Osteocyte (in vitro differentiated cells): ENCODE results near the gene ACTR3. TPM values are rescaled to one million over a fixed set of nuclear protein-coding genes. Genes with fewer than 3 reads are reported as not detected.

Experiments
- DNase-seq: peaks from one replicate; pipeline ENCODE4 v3.0.0; 2021; ENCODE audit warnings: mixed read lengths; ENCODE audit not compliant: unreplicated experiment; ENCODE audit errors: extremely low spot score
- H3K27ac Mint-ChIP-seq: one replicate; pipeline ENCODE4 v1.8.0; 2021; ENCODE audit warnings: mild to moderate bottlenecking, mixed read lengths; ENCODE audit not compliant: unreplicated experiment
- H3K27me3 Mint-ChIP-seq: one replicate; pipeline ENCODE4 v1.8.0; 2021; ENCODE audit warnings: mixed read lengths; ENCODE audit not compliant: unreplicated experiment
- H3K36me3 Mint-ChIP-seq: one replicate; pipeline ENCODE4 v1.8.0; 2021; ENCODE audit warnings: mixed read lengths; ENCODE audit not compliant: unreplicated experiment
- H3K4me1 Mint-ChIP-seq: one replicate; pipeline ENCODE4 v1.8.0; 2021; ENCODE audit warnings: mixed read lengths; ENCODE audit not compliant: unreplicated experiment
- H3K4me3 Mint-ChIP-seq: one replicate; pipeline ENCODE4 v1.8.0; 2021; ENCODE audit warnings: mild to moderate bottlenecking, moderate library complexity, mixed read lengths; ENCODE audit not compliant: unreplicated experiment
- H3K9me3 Mint-ChIP-seq: one replicate; pipeline ENCODE4 v1.8.0; 2021; ENCODE audit warnings: mixed read lengths; ENCODE audit not compliant: unreplicated experiment
- CTCF ChIP-seq: fragments of 200-600 bp; sonication (generic); IDR thresholded peaks from 2 replicates; pipeline ENCODE4 v1.5.0; 2021; ENCODE audit warnings: antibody characterized with exemption, mild to moderate bottlenecking, moderate library complexity
- total RNA-seq: library from RNA; stranded (reverse); gene quantifications from 2 replicates; pipeline ENCODE4 v1.2.1, GENCODE V29; 2021

ACTR3 gene
- total RNA-seq, 1 donor from 2014 or later: 255 TPM

DNA sequence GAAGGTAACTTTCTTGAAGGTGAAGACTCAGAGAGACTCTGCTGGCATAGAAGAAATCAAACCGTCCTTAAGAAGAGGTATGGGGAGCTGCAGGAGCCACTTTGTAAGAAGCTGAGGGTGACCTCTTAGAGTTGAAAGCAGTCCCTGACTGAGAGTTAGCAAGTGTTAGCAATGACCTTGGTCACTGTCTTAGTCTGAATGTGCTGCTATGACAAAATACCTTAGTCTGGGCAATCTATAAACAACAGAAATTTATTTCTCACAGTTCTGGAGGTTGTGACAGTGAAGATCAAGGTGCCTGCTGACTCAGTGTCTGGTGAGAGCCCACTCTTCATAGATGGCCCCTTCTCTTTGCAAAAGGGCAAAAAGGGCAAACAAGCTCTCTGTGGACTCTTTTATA lies 35.7 kb upstream of the ACTR3 start:
- no peak for DNase-seq
- no peaks in the 10 kb centered on the region for H3K27me3 Mint-ChIP-seq
- H3K36me3 Mint-ChIP-seq: no peaks in the 10 kb centered on the region
- no peak for TF ChIP-seq CTCF
- H3K27ac Mint-ChIP-seq: no peak overlapping the region
- no peaks in the 10 kb centered on the region for H3K9me3 Mint-ChIP-seq
- H3K4me1 Mint-ChIP-seq: peaks cover 2% of the 10 kb centered on the region
- H3K4me3 Mint-ChIP-seq: no peak overlapping the region

DNA sequence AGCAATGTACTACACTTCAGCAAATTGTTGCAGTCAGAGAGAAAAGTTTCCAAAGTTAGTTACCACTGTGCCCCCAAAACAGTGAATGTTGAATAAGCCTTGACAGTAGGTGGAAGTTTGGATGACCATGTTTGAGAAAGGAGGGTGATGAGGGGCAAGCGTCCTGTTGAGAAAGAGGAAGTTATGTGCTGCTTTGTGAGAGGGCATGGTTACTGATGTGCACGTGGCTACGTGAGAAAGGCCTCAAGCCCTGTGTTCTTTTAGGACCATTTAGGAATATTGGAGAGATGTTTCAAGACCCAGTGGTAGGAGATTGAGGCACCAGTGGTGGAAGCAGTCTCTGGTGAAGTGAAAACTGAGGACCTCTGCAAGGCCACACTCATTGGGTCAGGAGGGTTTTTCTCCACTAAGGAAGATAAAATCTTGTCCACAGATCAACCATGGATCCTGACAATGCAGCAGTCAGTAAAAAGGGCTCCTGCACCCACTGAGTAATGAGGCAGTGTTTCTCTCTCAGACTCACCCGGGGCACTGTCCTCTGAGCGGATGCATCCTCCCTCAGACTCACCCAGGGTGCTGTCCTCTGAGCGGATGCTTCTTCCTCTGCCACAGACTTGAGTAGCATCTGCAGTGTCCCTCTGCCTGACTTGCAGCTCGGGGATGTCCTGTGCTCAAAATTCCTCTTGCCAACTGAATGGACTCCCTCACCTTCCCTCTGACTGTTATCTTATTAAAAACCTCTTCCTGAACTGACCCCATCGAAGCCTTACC lies 34.7 kb upstream of the ACTR3 start:
- Mint-ChIP-seq H3K9me3 (no peaks in the 10 kb centered on the region), H3K4me1 (peaks cover 4% of the 10 kb centered on the region), H3K27ac (no peak overlapping the region), H3K4me3 (no peak overlapping the region), H3K36me3 (no peaks in the 10 kb centered on the region), H3K27me3 (no peaks in the 10 kb centered on the region)
- no peak for TF ChIP-seq CTCF
- no peak for DNase-seq

DNA sequence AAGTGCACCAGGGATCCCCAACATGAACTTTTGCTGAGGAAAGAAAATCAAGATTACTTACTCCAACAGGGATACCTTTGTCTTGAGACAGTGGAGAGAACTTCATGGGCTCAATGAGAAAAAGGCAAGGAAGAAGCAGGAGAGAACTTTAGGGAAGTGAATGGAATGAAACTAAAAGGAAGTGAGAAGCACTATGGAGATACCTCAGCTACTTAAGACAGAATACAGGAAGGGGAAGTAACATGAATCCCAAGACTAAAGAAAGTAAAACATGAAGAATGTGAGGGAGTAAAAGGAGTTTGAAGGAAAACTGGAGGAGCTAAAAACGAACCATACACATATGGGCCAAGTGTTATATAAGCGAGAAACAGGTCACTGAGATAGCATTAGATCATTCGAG lies 32.4 kb upstream of the ACTR3 start:
- no peaks in the 10 kb centered on the region for H3K27me3 Mint-ChIP-seq
- TF ChIP-seq CTCF: no peak
- H3K4me1 Mint-ChIP-seq: peaks cover 4% of the 10 kb centered on the region
- no peak overlapping the region for H3K27ac Mint-ChIP-seq
- H3K36me3 Mint-ChIP-seq: no peaks in the 10 kb centered on the region
- no peak overlapping the region for H3K4me3 Mint-ChIP-seq
- DNase-seq: no peak
- H3K9me3 Mint-ChIP-seq: no peaks in the 10 kb centered on the region

GRCh38 chr2:113858764-113859163 lies 31.1 kb upstream of the ACTR3 start:
- H3K27ac Mint-ChIP-seq: no peak overlapping the region
- H3K4me3 Mint-ChIP-seq: no peak overlapping the region
- DNase-seq: no peak

More at GRCh38 chr2:113858764-113859163, 31.1 kb upstream of the ACTR3 start:
- Mint-ChIP-seq H3K27me3 (peaks cover 4% of the 10 kb centered on the region), H3K36me3 (no peaks in the 10 kb centered on the region), H3K9me3 (no peaks in the 10 kb centered on the region), H3K4me1 (peaks cover 4% of the 10 kb centered on the region)
- no peak for TF ChIP-seq CTCF
